Heart left ventricle (tissue), 16 donors: ENCODE data around the gene TBL1Y. TPM values are rescaled to one million over a fixed set of nuclear protein-coding genes. Genes with fewer than 3 reads are reported as not detected.

Experiments used
- ATAC-seq, 4 donors: fragments of 200-7000 bp; cut with Tn5 transposase; one replicate each; pipeline ENCODE4 v1.9.1; 2020 to 2022; ENCODE audit warnings: moderate library complexity in 4 of 4, mild to moderate bottlenecking in 3 of 4, moderate number of reproducible peaks in 1 of 4
- DNase-seq, 5 donors: peaks; one replicate each; pipeline ENCODE4 v3.0.0-alpha.2; 2020
- H3K27ac ChIP-seq, 12 donors: fragments of 200-600 bp; sonication (generic) in 4 of 12; one replicate each; pipeline versions ENCODE4 v1.5.0 to v1.8.0; 2016 to 2022; ENCODE audit warnings: mild to moderate bottlenecking in 2 of 12
- H3K27me3 ChIP-seq, 9 donors: fragments of 200-600 bp; sonication (generic) in 2 of 9; one replicate each; pipeline versions ENCODE4 v1.5.1 to v1.8.0; 2016 to 2022; ENCODE audit warnings: mild to moderate bottlenecking in 3 of 9
- H3K36me3 ChIP-seq, 9 donors: fragments of 200-600 bp; sonication (generic) in 2 of 9; one replicate each; pipeline versions ENCODE4 v1.5.0 to v1.8.0; 2018 to 2022; ENCODE audit warnings: mild to moderate bottlenecking in 2 of 9
- H3K4me1 ChIP-seq, 12 donors: fragments of 200-600 bp; sonication (generic) in 4 of 12; one replicate each; pipeline versions ENCODE4 v1.5.0 to v1.8.0; 2016 to 2022; ENCODE audit warnings: mild to moderate bottlenecking in 3 of 12
- H3K4me3 ChIP-seq, 12 donors: fragments of 200-600 bp; sonication (generic) in 4 of 12; one replicate each; pipeline versions ENCODE4 v1.5.0 to v1.8.0; 2017 to 2022; ENCODE audit warnings: mild to moderate bottlenecking in 9 of 12, moderate library complexity in 4 of 12
- H3K9me3 ChIP-seq, 12 donors: fragments of 200-600 bp; sonication (generic) in 4 of 12; one replicate each; pipeline versions ENCODE4 v1.5.0 to v1.8.0; 2016 to 2022; ENCODE audit warnings: mild to moderate bottlenecking in 1 of 12
- POLR2A ChIP-seq, 2 donors: fragments of 450-650 bp; IDR thresholded peaks; one replicate each; pipeline ENCODE4 v1.6.1; 2017; ENCODE audit warnings: antibody characterized with exemption in 2 of 2, mild to moderate bottlenecking in 2 of 2, moderate library complexity in 2 of 2
- WGBS, 4 donors: extraction: QIAGEN DNeasy Blood & Tissue Kit in 2 of 4; methylation state at CpG; one replicate each; pipeline versions ENCODE4 v1.1.5 to v1.1.7; 2013 to 2018; 5-methylcytosine and 5-hydroxymethylcytosine counted together
- intact Hi-C, 10 donors: fragments of 100-400 bp; cut with DNase I; formaldehyde crosslinking; loops; one replicate each; pipeline versions ENCODE4 v1.11.1 to v1.14.2; 2022
- polyA plus RNA-seq, 2 donors: library from polyadenylated mRNA; stranded (reverse); fragments of 200-250 nt; gene quantifications; one replicate each; pipeline ENCODE4 v1.2.3, GENCODE V29; 2013
- total RNA-seq, 9 donors: library from RNA; depleted of rRNA in 2 of 9; stranded (reverse); fragments of >200 nt in 2 of 9; fragmentation: NEBNext Ultra II Directional in 3 of 9; extraction: Animal tissue kit (Norgen Biotek cat#: 25700) in 3 of 9; gene quantifications; one replicate each; pipeline versions ENCODE4 v1.1.0 to v1.2.4, GENCODE V29; 2016 to 2023
- TF ChIP-seq, protein P1 (sequence below), 12 donors: fragments of 200-600 bp; sonication (generic) in 4 of 12; IDR thresholded peaks; one replicate each; pipeline versions ENCODE4 v1.5.0 to v1.8.0; 2018 to 2022; ENCODE audit warnings: antibody characterized with exemption in 12 of 12, mild to moderate bottlenecking in 5 of 12
- donor health status: ischemic (EF 13 %, LVEDD 7.1; RV severe dilation, severe dysfunction).
- donor health status: healthy with polysubstance abuse.
- donor health status: DM: no; HTN: yes; CAD: no.
- donor health status: DM: no; HTN: no; CAD: no.
- donor health status: ischemic (EF 25% LVEDD 6.9; RV normal size, moderate dysfunction).
- donor health status: ischemic (EF 25% LVEDD 5.7; RV mildly dilated, moderate dysfunction).
- donor health status: healthy.
- donor health status: DM: yes; HTN: yes; CAD: no.
- donor health status: ischemic (EF 35%, LVEDD 5.7; RV mildly dilated, moderate dysfunction).
- donor health status: nonischemic (EF 11% LVEDD 7.7; RV severe dilation, severe dysfunction).
- donor health status: DM: yes; HTN: yes; CAD: no.
- donor health status: PGD.
- donor health status: ischemic (EF 29% LVEDD 5.4; RV normal size, mild dysfunction).
- donor health status: nonischemic (EF 23%, LVEDD 6.1; RV moderate dilation, normal function).

TBL1Y gene
- total and polyA plus RNA-seq, 11 donors: 0.25 TPM; not detected in 10

GRCh38 chrY:6972271-6972887, 61.9 kb downstream of the TBL1Y start:
- Histone ChIP-seq H3K4me3 (no peak overlapping the region), H3K9me3 (no peaks in the 10 kb centered on the region), H3K27me3 (no peaks in the 10 kb centered on the region), H3K36me3 (no peaks in the 10 kb centered on the region), H3K27ac (no peak overlapping the region), H3K4me1 (no peaks in the 10 kb centered on the region)
- ATAC-seq (no peak), DNase-seq (no peak)
- intact Hi-C loops: no loop called here
- WGBS, 4 donors: 25 to 27% methylated on average over 4 of the region's 4 CpGs; no CpG with 5 or more reads in 2 of the 4 donors
- TF ChIP-seq, protein P1, sequence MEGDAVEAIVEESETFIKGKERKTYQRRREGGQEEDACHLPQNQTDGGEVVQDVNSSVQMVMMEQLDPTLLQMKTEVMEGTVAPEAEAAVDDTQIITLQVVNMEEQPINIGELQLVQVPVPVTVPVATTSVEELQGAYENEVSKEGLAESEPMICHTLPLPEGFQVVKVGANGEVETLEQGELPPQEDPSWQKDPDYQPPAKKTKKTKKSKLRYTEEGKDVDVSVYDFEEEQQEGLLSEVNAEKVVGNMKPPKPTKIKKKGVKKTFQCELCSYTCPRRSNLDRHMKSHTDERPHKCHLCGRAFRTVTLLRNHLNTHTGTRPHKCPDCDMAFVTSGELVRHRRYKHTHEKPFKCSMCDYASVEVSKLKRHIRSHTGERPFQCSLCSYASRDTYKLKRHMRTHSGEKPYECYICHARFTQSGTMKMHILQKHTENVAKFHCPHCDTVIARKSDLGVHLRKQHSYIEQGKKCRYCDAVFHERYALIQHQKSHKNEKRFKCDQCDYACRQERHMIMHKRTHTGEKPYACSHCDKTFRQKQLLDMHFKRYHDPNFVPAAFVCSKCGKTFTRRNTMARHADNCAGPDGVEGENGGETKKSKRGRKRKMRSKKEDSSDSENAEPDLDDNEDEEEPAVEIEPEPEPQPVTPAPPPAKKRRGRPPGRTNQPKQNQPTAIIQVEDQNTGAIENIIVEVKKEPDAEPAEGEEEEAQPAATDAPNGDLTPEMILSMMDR (IDR thresholded peaks at IDR 0.05): no peak
- no peak for TF ChIP-seq POLR2A (IDR thresholded peaks at IDR 0.05)

- DNase-seq: no peak
- TF ChIP-seq POLR2A (IDR thresholded peaks at IDR 0.05): no peak
- TF ChIP-seq, protein P1 (IDR thresholded peaks at IDR 0.05): no peak
- Histone ChIP-seq H3K36me3 (no peaks in the 10 kb centered on the region), H3K9me3 (no peaks in the 10 kb centered on the region), H3K27me3 (no peaks in the 10 kb centered on the region), H3K4me1 (no peaks in the 10 kb centered on the region), H3K27ac (no peak overlapping the region), H3K4me3 (no peak overlapping the region)
- intact Hi-C loops: no loop called here
- 80 to 81% methylated on average over 4 of the region's 4 CpGs; no CpG with 5 or more reads in 2 of the 4 donors for WGBS, 4 donors
- no peak for ATAC-seq
Observed at GRCh38 chrY:6974971-6975370, 64.5 kb downstream of the TBL1Y start.

GRCh38 chrY:6977783-6978182, 67.3 kb downstream of the TBL1Y start:
- H3K27me3 ChIP-seq: no peaks in the 10 kb centered on the region
- no peaks in the 10 kb centered on the region for H3K4me1 ChIP-seq
- 85 to 93% methylated on average over 5 of the region's 5 CpGs; no CpG with 5 or more reads in 2 of the 4 donors for WGBS, 4 donors
- no peak overlapping the region for H3K4me3 ChIP-seq
- TF ChIP-seq, protein P1 (IDR thresholded peaks at IDR 0.05): no peak
- H3K36me3 ChIP-seq: no peaks in the 10 kb centered on the region
- DNase-seq (no peak), ATAC-seq (no peak)
- no peaks in the 10 kb centered on the region for H3K9me3 ChIP-seq
- H3K27ac ChIP-seq: no peak overlapping the region
- intact Hi-C loops: no loop called here

GRCh38 chrY:6983221-6983620, 72.7 kb downstream of the TBL1Y start:
- 67 to 75% methylated on average over 3 of the region's 3 CpGs; no CpG with 5 or more reads in 2 of the 4 donors for WGBS, 4 donors
- no peaks in the 10 kb centered on the region for H3K9me3 ChIP-seq
- no peak overlapping the region for H3K27ac ChIP-seq
- DNase-seq: no peak
- no peak for ATAC-seq
- intact Hi-C loops: no loop called here
- no peaks in the 10 kb centered on the region for H3K4me1 ChIP-seq
- H3K4me3 ChIP-seq: no peak overlapping the region
- H3K36me3 ChIP-seq: no peaks in the 10 kb centered on the region
- no peaks in the 10 kb centered on the region for H3K27me3 ChIP-seq
- TF ChIP-seq, protein P1 (IDR thresholded peaks at IDR 0.05): no peak
- TF ChIP-seq POLR2A (IDR thresholded peaks at IDR 0.05): no peak
